ENCODE data around the gene ATRNL1. TPM values are rescaled to one million over a fixed set of nuclear protein-coding genes. Genes with fewer than 3 reads are reported as not detected.
"Not testable (repeated sequence)": the region's sequence is repeated elsewhere in the genome, so short reads cannot be mapped to it uniquely, and the experiment has no call there.

The ATRNL1 gene
- total RNA-seq, 1 donor from 2014 or later, result 2.9 TPM

- intact Hi-C loops (cut with micrococcal nuclease), result no loop called here
- no peak for TF ChIP-seq CTCF (IDR thresholded peaks at IDR 0.05; ENCODE audit: borderline replicate concordance)
- Histone ChIP-seq H3K36me3 (no peaks in the 10 kb centered on the region), H3K27me3 (ENCODE audit: low read depth) (no peaks in the 10 kb centered on the region), H3K4me1 (no peaks in the 10 kb centered on the region), H3K27ac (replicated peaks) (no peak overlapping the region), H3K4me3 (no peak overlapping the region), H3K9me3 (replicated peaks) (peaks cover 15% of the 10 kb centered on the region)
- no peak for DNase-seq
These were observed 721.4 kb downstream of the ATRNL1 start for GRCh38 chr10:115814542-115814941.

GRCh38 chr10:115818012-115818411, 724.8 kb downstream of the ATRNL1 start:
- no peak overlapping the region for H3K4me3 ChIP-seq
- H3K27me3 ChIP-seq (ENCODE audit: low read depth), result no peaks in the 10 kb centered on the region
- no peaks in the 10 kb centered on the region for H3K4me1 ChIP-seq
- peaks cover 15% of the 10 kb centered on the region for H3K9me3 ChIP-seq (replicated peaks)
- H3K27ac ChIP-seq (replicated peaks), result no peak overlapping the region
- intact Hi-C loops (cut with micrococcal nuclease), result no loop called here
- no peak for DNase-seq
- no peaks in the 10 kb centered on the region for H3K36me3 ChIP-seq
- no peak for TF ChIP-seq CTCF (IDR thresholded peaks at IDR 0.05; ENCODE audit: borderline replicate concordance)

GRCh38 chr10:115826396-115826795, 733.2 kb downstream of the ATRNL1 start:
- Histone ChIP-seq H3K9me3 (replicated peaks) (peaks cover 33% of the 10 kb centered on the region), H3K36me3 (no peaks in the 10 kb centered on the region), H3K27me3 (ENCODE audit: low read depth) (no peaks in the 10 kb centered on the region), H3K4me1 (no peaks in the 10 kb centered on the region), H3K27ac (replicated peaks) (no peak overlapping the region), H3K4me3 (no peak overlapping the region)
- TF ChIP-seq CTCF (IDR thresholded peaks at IDR 0.05; ENCODE audit: borderline replicate concordance), result no peak
- intact Hi-C loops (cut with micrococcal nuclease), result no loop called here
- no peak for DNase-seq

- H3K4me3 ChIP-seq, result no peak overlapping the region
- peaks cover 26% of the 10 kb centered on the region for H3K9me3 ChIP-seq (replicated peaks)
- intact Hi-C loops (cut with micrococcal nuclease), result no loop called here
- H3K4me1 ChIP-seq, result no peaks in the 10 kb centered on the region
- no peaks in the 10 kb centered on the region for H3K27me3 ChIP-seq (ENCODE audit: low read depth)
- TF ChIP-seq CTCF (IDR thresholded peaks at IDR 0.05; ENCODE audit: borderline replicate concordance), result no peak
- DNase-seq, result no peak
- H3K27ac ChIP-seq (replicated peaks), result peak overlapping the region; percentile 33
- no peaks in the 10 kb centered on the region for H3K36me3 ChIP-seq
These were observed 734.3 kb downstream of the ATRNL1 start for GRCh38 chr10:115827231-115828009.

- H3K4me3 ChIP-seq; H3K4me1 ChIP-seq; DNase-seq; H3K36me3 ChIP-seq; H3K27me3 ChIP-seq (ENCODE audit: low read depth); intact Hi-C loops (cut with micrococcal nuclease): not testable (repeated sequence)
- peaks cover 20% of the 10 kb centered on the region for H3K9me3 ChIP-seq (replicated peaks)
- peak overlapping the region; percentile 33 for H3K27ac ChIP-seq (replicated peaks)
These were observed 735.0 kb downstream of the ATRNL1 start for GRCh38 chr10:115828182-115828581.

- Histone ChIP-seq H3K27me3 (ENCODE audit: low read depth) (no peaks in the 10 kb centered on the region), H3K9me3 (replicated peaks) (peaks cover 6% of the 10 kb centered on the region), H3K27ac (replicated peaks) (no peak overlapping the region), H3K36me3 (no peaks in the 10 kb centered on the region), H3K4me3 (no peak overlapping the region), H3K4me1 (no peaks in the 10 kb centered on the region)
- intact Hi-C loops (cut with micrococcal nuclease), result loop anchor here (10.0 kb wide), 1 partner anchor 455 kb away; no protein-coding TSS in a partner anchor
- TF ChIP-seq CTCF (IDR thresholded peaks at IDR 0.05; ENCODE audit: borderline replicate concordance), result peak; percentile 49
- DNase-seq, result no peak
These were observed 736.5 kb downstream of the ATRNL1 start for GRCh38 chr10:115829521-115830205.

All from left ventricle myocardium inferior (tissue), 1 donor.